ENCODE data around the gene PLXNB2.
A peak's percentile ranks its signal among the peaks of the same experiment; 100 is the strongest.

PLXNB2 gene

GRCh38 chr22:50299785-50300619, 7.4 kb downstream of the PLXNB2 start:
- no peak for TF ChIP-seq CTCF (conservative IDR thresholded peaks at IDR 0.05; ENCODE audit: low read depth, low read length)
- no peak for DNase-seq (ENCODE audit: low read depth)

GRCh38 chr22:50298937-50299784, 8.3 kb downstream of the PLXNB2 start:
- no peak for DNase-seq (ENCODE audit: low read depth)
- peak overlapping the region; percentile 57 for H3K4me3 ChIP-seq (ENCODE audit: low read length)

More at GRCh38 chr22:50299785-50300619, 7.4 kb downstream of the PLXNB2 start:
- peak overlapping the region; percentile 57 for H3K4me3 ChIP-seq (ENCODE audit: low read length)

GRCh38 chr22:50298266-50298637, 9.2 kb downstream of the PLXNB2 start:
- no peak for TF ChIP-seq CTCF (conservative IDR thresholded peaks at IDR 0.05; ENCODE audit: low read depth, low read length)
- DNase-seq (ENCODE audit: low read depth) = no peak
- H3K4me3 ChIP-seq (ENCODE audit: low read length) = no peak overlapping the region

More at GRCh38 chr22:50298937-50299784, 8.3 kb downstream of the PLXNB2 start:
- TF ChIP-seq CTCF (conservative IDR thresholded peaks at IDR 0.05; ENCODE audit: low read depth, low read length) = no peak

- no peak for DNase-seq (ENCODE audit: low read depth)
- H3K4me3 ChIP-seq (ENCODE audit: low read length) = no peak overlapping the region
- no peak for TF ChIP-seq CTCF (conservative IDR thresholded peaks at IDR 0.05; ENCODE audit: low read depth, low read length)
Measured at GRCh38 chr22:50297510-50298265, 9.8 kb downstream of the PLXNB2 start.

- no peak for TF ChIP-seq CTCF (conservative IDR thresholded peaks at IDR 0.05; ENCODE audit: low read depth, low read length)
- DNase-seq (ENCODE audit: low read depth) = no peak
- no peak overlapping the region for H3K4me3 ChIP-seq (ENCODE audit: low read length)
Measured at GRCh38 chr22:50296658-50297490, 10.6 kb downstream of the PLXNB2 start.

- DNase-seq (ENCODE audit: low read depth) = no peak
- H3K4me3 ChIP-seq (ENCODE audit: low read length) = no peak overlapping the region
- no peak for TF ChIP-seq CTCF (conservative IDR thresholded peaks at IDR 0.05; ENCODE audit: low read depth, low read length)
Measured at GRCh38 chr22:50294319-50294656, 13.2 kb downstream of the PLXNB2 start.
